ENCODE measurements around the gene EXT2. TPM values are rescaled to one million over a fixed set of nuclear protein-coding genes. Genes with fewer than 3 reads are reported as not detected.
A peak's percentile ranks its signal among the peaks of the same experiment; 100 is the strongest.

EXT2 gene
- total and polyA plus RNA-seq, 11 donors, result 12.6 to 41.9 (median 31.9) TPM

GRCh38 chr11:44221456-44221855, 126.0 kb downstream of the EXT2 start:
- Histone ChIP-seq H3K27ac (no peak overlapping the region), H3K36me3 (peaks cover 0 to 4% (median 0%) of the 10 kb centered on the region in 9 donors), H3K4me1 (peaks cover 0 to 28% (median 0%) of the 10 kb centered on the region in 12 donors), H3K27me3 (no peaks in the 10 kb centered on the region), H3K4me3 (no peak overlapping the region), H3K9me3 (no peaks in the 10 kb centered on the region)
- no peak for DNase-seq
- ATAC-seq, result no peak
- WGBS, 4 donors, result 68 to 85% (median 77%) methylated on average over 3 of the region's 3 CpGs
- no peak for TF ChIP-seq CTCF (IDR thresholded peaks at IDR 0.05)
- no peak for TF ChIP-seq POLR2A (IDR thresholded peaks at IDR 0.05)
- intact Hi-C loops (cut with DNase I), result loop anchor here in 1 of 10 donors (5.0 kb wide), 1 partner anchor 74 kb away; no protein-coding TSS in a partner anchor

- H3K36me3 ChIP-seq, result peaks cover 0 to 4% (median 0%) of the 10 kb centered on the region in 9 donors
- no peaks in the 10 kb centered on the region for H3K27me3 ChIP-seq
- H3K9me3 ChIP-seq, result no peaks in the 10 kb centered on the region
- WGBS, 4 donors, result 70 to 87% (median 75%) methylated on average over 2 of the region's 2 CpGs
- DNase-seq (no peak), ATAC-seq (no peak)
- no peak for TF ChIP-seq POLR2A (IDR thresholded peaks at IDR 0.05)
- TF ChIP-seq CTCF (IDR thresholded peaks at IDR 0.05), result no peak
- peaks cover 0 to 31% (median 0%) of the 10 kb centered on the region in 12 donors for H3K4me1 ChIP-seq
- intact Hi-C loops (cut with DNase I), result loop anchor here in 1 of 10 donors (5.0 kb wide), 1 partner anchor 75 kb away; no protein-coding TSS in a partner anchor
- no peak overlapping the region for H3K27ac ChIP-seq
- no peak overlapping the region for H3K4me3 ChIP-seq
These were observed 126.5 kb downstream of the EXT2 start for GRCh38 chr11:44221992-44222391.

- Histone ChIP-seq H3K9me3 (no peaks in the 10 kb centered on the region), H3K27me3 (no peaks in the 10 kb centered on the region), H3K27ac (no peak overlapping the region), H3K4me3 (no peak overlapping the region), H3K36me3 (no peaks in the 10 kb centered on the region), H3K4me1 (peaks cover 0 to 31% (median 0%) of the 10 kb centered on the region in 12 donors)
- TF ChIP-seq CTCF (IDR thresholded peaks at IDR 0.05) (no peak), POLR2A (IDR thresholded peaks at IDR 0.05) (no peak)
- intact Hi-C loops (cut with DNase I), result loop anchor here in 1 of 10 donors (5.0 kb wide), 1 partner anchor 76 kb away; no protein-coding TSS in a partner anchor
- peak in 1 of 4 donors; percentile 21 for ATAC-seq
- DNase-seq, result peak in 1 of 5 donors; percentile 19
These were observed 127.8 kb downstream of the EXT2 start for GRCh38 chr11:44223238-44223637.

- TF ChIP-seq POLR2A (IDR thresholded peaks at IDR 0.05) (no peak), CTCF (IDR thresholded peaks at IDR 0.05) (no peak)
- 79 to 83% (median 82%) methylated on average over 3 of the region's 3 CpGs for WGBS, 4 donors
- DNase-seq, result peak in 1 of 5 donors; percentile 15
- Histone ChIP-seq H3K4me1 (peaks cover 0 to 29% (median 0%) of the 10 kb centered on the region in 12 donors), H3K36me3 (no peaks in the 10 kb centered on the region), H3K9me3 (no peaks in the 10 kb centered on the region), H3K27me3 (no peaks in the 10 kb centered on the region), H3K4me3 (no peak overlapping the region), H3K27ac (peak overlapping the region in 4 of 12 donors; percentile 37 to 68 (median 42))
- intact Hi-C loops (cut with DNase I), result loop anchor here in 1 of 10 donors (5.0 kb wide), 1 partner anchor 78 kb away; no protein-coding TSS in a partner anchor
- peak in 3 of 4 donors; percentile 48 to 80 (median 73) for ATAC-seq
These were observed 129.5 kb downstream of the EXT2 start for GRCh38 chr11:44224867-44225501.
